GM19035 (cell line): ENCODE results near the gene OGA.

Source experiments
- ATAC-seq: cut with Tn5 transposase; IDR thresholded peaks from one replicate; pipeline ENCODE4 v1.9.1; 2021; ENCODE audit not compliant: unreplicated experiment

OGA gene

GRCh38 chr10:101761226-101761625 is 57.0 kb downstream of the OGA start:
- no peak for ATAC-seq

- no peak for ATAC-seq
These were observed 57.7 kb downstream of the OGA start for GRCh38 chr10:101760510-101760909.

DNA sequence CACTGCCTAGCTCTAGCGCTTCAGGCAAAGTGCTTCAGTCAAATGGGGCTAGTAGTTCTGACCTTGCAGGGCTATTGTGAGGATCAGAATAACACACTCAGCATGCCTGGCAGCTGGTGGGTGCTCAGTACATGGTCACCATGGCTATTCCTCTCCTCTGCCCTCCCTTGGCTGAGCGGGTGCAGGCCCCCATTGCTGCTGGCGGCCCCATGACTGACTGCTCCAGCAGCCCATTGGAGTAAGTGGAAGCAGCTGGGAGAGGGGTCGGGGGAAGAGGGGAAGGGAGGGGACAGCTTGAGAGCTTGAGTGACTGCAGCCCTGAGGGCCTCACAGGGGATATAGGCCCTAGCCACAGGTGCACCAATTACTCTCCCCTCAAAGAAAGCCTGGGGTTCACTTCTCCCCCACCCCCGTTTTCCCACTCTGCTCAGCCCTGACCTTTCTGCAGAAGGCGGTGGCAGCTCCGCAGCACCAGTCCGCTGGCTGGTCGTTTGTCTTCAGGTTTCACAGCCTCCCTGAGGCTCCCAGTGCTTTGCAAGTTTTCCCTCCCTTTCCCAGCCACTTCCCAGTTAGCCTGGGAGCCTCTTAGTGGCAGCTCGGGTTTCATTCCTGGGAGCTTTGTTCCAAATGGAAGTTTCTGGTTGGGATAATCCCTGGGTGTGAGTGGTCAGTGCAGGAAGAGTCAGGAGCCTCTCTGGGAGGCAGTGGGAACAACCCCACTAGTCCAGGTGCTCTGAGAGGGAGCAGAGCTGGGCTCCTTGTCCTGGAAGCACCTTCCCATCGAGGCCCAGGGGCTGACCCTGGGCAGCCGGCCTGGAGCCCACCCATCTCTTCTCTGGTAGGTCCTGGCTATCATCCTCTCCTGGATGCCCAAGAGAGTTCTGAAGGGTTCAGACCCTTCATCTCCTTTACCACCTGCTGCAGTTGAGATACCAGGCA is 58.7 kb downstream of the OGA start:
- ATAC-seq, result no peak

DNA sequence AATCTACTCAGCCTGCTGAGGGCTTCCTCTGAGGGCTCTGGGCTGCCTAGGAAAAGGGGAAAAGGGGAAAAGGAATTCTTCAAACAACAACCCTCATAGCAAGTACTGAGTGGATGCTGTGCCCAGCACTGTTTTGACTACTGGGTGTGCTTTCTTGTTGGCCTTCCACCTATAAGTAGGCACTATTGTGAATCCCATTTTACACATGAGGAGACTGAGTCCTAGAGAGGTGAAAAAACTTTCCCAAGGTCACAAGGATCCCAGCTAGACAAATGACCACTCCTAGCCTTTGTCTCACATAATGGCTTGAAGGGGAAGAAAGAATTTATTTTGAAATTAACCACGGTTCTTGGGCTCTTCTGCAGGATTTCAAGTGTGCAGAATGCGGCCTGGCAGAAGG is 59.4 kb downstream of the OGA start:
- ATAC-seq, result no peak

DNA sequence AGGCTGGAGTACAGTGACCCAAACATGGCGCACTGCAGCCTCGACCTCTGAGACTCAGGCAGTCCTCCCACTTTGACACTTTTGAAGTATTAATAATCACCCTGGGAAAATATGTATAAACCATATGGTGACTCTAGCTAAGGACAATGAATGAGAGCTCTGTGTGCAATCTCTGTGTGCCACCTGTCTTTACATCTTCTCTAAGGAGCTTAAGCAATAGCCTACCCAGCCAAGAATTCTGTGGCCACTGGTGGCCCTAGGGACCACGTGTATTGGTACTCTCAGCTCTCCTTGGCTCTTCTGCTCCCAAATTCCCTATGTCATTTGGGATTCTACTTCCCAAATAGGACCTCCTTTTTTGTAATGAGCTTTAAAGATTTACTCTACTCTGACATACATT is 66.0 kb downstream of the OGA start:
- ATAC-seq, result no peak

DNA sequence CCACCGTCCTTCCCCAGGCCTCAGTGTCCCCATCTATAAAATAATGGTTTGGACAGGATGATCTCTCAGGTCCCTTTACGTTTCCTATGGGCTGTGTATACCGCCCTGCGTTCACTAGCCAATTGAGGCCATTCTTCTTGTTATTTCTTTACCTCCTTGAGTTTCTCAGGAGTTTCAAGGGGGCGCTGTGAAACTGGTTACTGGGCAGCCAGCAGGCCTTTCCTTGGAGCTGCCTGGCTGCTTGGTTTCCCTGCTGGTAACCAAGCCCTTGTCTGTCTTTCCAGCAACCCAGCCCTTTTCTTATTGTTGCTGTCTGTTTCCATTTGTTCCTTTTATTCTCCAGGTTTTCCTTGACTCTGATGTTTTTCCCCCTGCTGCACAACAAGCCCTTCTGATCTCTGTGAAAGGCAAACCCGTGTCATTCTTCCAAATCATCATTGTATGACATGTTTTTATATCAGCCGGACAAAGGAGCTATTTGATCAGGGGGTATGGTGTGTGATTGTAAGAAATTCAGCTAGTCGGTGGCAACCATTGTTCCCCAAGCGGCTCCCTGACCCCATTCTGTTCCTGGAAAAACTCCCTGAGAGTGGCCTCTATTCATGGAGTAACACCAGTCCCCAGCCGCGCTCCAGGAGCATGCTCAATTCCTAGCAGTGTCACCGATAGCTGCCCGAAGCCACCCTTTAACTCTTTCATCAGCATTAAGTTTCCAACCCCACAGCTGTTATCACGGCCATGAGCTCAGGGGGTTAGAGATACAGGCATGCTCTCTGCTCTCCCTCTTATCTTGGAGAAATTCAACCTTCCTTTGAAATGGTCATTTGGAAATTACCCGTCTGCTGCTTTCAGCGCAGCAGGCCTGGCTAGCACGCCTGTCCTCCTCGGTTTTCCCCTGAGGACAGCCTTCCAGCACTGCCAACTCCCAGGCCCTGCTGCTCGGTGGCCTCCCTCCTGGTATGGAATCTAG is 68.9 kb downstream of the OGA start:
- no peak for ATAC-seq

DNA sequence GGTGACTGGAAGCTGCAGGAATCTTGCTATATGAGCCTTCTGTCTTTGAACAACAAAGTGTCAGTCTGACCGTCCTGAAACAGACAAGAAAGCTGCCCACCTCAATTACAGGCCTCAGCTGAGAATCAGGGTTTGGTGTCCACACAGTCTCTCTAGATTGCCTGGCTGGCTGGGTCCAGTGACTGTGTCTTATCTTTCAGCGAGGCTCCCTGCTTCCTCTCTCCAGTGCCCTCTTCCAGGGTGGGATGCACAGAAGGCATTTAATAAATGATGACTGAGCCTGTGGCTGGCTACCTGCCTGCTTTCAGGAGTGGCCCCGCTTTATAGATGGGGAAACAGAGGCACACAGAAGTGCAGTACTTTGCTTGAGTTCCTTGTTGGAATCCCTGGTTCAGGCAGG is 69.7 kb downstream of the OGA start:
- ATAC-seq, result no peak

- ATAC-seq, result no peak
These were observed 73.1 kb downstream of the OGA start for GRCh38 chr10:101745074-101745696.

GRCh38 chr10:101744267-101744666 is 74.0 kb downstream of the OGA start:
- ATAC-seq, result no peak

- ATAC-seq, result no peak
These were observed 76.3 kb downstream of the OGA start for GRCh38 chr10:101741938-101742337.

GRCh38 chr10:101736666-101737065 is 81.6 kb downstream of the OGA start:
- ATAC-seq, result no peak
